HL-60 (cell line): ENCODE results near the gene RAX2.
A peak's percentile ranks its signal among the peaks of the same experiment; 100 is the strongest.
"Not testable (repeated sequence)": the region's sequence is repeated elsewhere in the genome, so short reads cannot be mapped to it uniquely, and the experiment has no call there.

ENCODE experiments used
- DNase-seq, 2 experiments: peaks; one replicate each; pipeline ENCODE4 v3.0.0-alpha.2; 2010 to 2020; ENCODE audit warnings: low read depth in 1 of 2, low spot score in 1 of 2
- H3K27ac ChIP-seq: fragments of 250-450 bp; sonication (Bioruptor Pico); replicated peaks from 2 replicates; pipeline ENCODE4 v1.5.1; 2020; ENCODE audit warnings: mild to moderate bottlenecking, moderate library complexity
- H3K27me3 ChIP-seq: fragments of 250-450 bp; sonication (Bioruptor Pico); 2 replicates; pipeline ENCODE4 v1.5.1; 2021; ENCODE audit warnings: mild to moderate bottlenecking, moderate library complexity; ENCODE audit not compliant: insufficient read depth, poor library complexity, severe bottlenecking
- H3K4me3 ChIP-seq: replicated peaks from 2 replicates; pipeline ENCODE4 v1.5.1; 2011; ENCODE audit warnings: mild to moderate bottlenecking, control low read depth, low read length; ENCODE audit not compliant: insufficient read depth
- GABPA ChIP-seq: IDR thresholded peaks from 2 replicates; pipeline ENCODE4 v1.6.1; 2012; ENCODE audit warnings: low read depth
- POLR2AphosphoS5 ChIP-seq: IDR thresholded peaks from 2 replicates; pipeline ENCODE4 v1.6.1; 2012; ENCODE audit warnings: low read depth
- SPI1 ChIP-seq: IDR thresholded peaks from 2 replicates; pipeline ENCODE4 v1.6.1; 2012; ENCODE audit warnings: low read depth, mild to moderate bottlenecking, borderline replicate concordance
- TF ChIP-seq, protein P1 (sequence below): IDR thresholded peaks from 2 replicates; pipeline ENCODE4 v1.6.1; 2012; ENCODE audit warnings: low read depth; ENCODE audit not compliant: insufficient replicate concordance
- TF ChIP-seq, protein P2 (sequence below): IDR thresholded peaks from one replicate; pipeline ENCODE4 v1.5.1; 2011; ENCODE audit warnings: low read length, control low read depth, inconsistent platforms; ENCODE audit not compliant: insufficient read depth

Gene RAX2

DNA sequence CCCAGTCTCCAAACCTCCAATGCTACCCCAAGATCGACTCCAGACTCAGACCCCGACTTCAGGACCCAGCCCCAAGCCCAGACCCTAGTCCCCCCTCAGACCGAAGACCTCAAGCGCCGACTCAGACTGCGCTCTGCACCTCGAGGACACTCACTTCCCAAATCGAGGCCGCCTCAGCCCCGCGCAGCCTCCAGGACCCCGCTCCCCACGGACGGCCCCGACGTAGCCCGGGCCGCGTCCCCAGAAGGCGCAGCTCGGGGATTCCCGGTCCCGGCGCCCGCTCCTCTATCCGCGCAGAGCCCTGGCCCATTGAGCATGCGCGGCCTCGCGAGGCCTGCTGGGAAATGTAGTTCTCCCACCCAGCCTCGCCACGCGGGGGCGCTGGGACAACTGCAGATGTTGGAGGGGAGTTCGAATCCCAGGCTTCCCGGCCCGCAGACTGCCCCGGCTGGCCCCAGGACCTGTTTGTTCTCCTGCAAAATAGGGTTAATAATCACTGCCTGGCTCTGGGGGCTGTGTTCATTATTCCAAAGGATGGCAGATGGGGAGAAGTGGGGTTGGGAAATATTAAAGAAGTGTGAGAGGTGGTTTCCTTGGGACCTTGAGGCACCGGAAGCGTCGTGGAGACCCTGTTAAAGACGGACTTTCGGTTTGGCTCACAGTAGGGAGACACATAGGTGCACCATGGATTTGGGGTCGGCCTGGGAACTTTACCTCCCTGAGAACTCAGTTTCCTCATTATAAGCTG, 10.5 kb downstream of the RAX2 start, which contains the start of gene APBA3:
TSS of gene APBA3 (minus strand) at position 311 of the 748 bp plus-strand sequence. CDS start 1,428 bp downstream, outside the sequence.
- peak; percentile 84 to 92 for DNase-seq
- no peaks in the 10 kb centered on the region for H3K27me3 ChIP-seq
- TF ChIP-seq POLR2AphosphoS5 (peak; percentile 69), SPI1 (no peak), GABPA (peak; percentile 75)
- TF ChIP-seq, protein P1, sequence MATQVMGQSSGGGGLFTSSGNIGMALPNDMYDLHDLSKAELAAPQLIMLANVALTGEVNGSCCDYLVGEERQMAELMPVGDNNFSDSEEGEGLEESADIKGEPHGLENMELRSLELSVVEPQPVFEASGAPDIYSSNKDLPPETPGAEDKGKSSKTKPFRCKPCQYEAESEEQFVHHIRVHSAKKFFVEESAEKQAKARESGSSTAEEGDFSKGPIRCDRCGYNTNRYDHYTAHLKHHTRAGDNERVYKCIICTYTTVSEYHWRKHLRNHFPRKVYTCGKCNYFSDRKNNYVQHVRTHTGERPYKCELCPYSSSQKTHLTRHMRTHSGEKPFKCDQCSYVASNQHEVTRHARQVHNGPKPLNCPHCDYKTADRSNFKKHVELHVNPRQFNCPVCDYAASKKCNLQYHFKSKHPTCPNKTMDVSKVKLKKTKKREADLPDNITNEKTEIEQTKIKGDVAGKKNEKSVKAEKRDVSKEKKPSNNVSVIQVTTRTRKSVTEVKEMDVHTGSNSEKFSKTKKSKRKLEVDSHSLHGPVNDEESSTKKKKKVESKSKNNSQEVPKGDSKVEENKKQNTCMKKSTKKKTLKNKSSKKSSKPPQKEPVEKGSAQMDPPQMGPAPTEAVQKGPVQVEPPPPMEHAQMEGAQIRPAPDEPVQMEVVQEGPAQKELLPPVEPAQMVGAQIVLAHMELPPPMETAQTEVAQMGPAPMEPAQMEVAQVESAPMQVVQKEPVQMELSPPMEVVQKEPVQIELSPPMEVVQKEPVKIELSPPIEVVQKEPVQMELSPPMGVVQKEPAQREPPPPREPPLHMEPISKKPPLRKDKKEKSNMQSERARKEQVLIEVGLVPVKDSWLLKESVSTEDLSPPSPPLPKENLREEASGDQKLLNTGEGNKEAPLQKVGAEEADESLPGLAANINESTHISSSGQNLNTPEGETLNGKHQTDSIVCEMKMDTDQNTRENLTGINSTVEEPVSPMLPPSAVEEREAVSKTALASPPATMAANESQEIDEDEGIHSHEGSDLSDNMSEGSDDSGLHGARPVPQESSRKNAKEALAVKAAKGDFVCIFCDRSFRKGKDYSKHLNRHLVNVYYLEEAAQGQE: no peak
- TF ChIP-seq, protein P2, sequence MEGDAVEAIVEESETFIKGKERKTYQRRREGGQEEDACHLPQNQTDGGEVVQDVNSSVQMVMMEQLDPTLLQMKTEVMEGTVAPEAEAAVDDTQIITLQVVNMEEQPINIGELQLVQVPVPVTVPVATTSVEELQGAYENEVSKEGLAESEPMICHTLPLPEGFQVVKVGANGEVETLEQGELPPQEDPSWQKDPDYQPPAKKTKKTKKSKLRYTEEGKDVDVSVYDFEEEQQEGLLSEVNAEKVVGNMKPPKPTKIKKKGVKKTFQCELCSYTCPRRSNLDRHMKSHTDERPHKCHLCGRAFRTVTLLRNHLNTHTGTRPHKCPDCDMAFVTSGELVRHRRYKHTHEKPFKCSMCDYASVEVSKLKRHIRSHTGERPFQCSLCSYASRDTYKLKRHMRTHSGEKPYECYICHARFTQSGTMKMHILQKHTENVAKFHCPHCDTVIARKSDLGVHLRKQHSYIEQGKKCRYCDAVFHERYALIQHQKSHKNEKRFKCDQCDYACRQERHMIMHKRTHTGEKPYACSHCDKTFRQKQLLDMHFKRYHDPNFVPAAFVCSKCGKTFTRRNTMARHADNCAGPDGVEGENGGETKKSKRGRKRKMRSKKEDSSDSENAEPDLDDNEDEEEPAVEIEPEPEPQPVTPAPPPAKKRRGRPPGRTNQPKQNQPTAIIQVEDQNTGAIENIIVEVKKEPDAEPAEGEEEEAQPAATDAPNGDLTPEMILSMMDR: peak; percentile 47
- peak within 1 kb of the TSS; percentile 71 for H3K4me3 ChIP-seq
- H3K27ac ChIP-seq: peak within 1 kb of the TSS; percentile 97

DNA sequence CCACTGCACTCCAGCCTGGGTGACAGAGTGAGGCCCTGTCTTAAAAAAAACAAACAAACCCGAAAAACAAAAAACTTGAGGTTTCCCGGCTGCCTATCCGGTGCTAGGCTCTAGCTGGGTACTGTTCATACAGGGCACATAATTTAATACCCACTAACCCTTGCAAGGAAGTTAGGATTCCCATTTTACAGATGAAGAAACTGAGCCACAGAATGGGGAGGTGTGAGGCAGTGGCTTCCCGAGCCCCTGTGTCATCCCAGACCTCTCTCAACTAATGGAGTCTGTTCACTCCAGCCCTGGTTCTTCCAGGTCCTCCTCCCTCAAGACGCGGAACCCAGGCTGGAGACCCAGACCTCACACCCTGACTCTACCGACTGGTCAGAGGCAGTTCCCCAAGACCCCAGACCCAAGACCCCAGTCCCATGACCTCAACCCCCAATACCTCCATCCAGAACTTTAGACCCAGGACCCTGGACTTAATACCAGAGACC, 11.1 kb downstream of the RAX2 start:
- Histone ChIP-seq H3K27ac (peak overlapping the region; percentile 97), H3K4me3 (peak overlapping the region; percentile 71), H3K27me3 (no peaks in the 10 kb centered on the region)
- no peak for TF ChIP-seq SPI1
- TF ChIP-seq, protein P2: no peak
- no peak for TF ChIP-seq GABPA
- TF ChIP-seq, protein P1: no peak
- TF ChIP-seq POLR2AphosphoS5: no peak
- peak in 1 of 2 experiments; percentile 1 for DNase-seq

DNA sequence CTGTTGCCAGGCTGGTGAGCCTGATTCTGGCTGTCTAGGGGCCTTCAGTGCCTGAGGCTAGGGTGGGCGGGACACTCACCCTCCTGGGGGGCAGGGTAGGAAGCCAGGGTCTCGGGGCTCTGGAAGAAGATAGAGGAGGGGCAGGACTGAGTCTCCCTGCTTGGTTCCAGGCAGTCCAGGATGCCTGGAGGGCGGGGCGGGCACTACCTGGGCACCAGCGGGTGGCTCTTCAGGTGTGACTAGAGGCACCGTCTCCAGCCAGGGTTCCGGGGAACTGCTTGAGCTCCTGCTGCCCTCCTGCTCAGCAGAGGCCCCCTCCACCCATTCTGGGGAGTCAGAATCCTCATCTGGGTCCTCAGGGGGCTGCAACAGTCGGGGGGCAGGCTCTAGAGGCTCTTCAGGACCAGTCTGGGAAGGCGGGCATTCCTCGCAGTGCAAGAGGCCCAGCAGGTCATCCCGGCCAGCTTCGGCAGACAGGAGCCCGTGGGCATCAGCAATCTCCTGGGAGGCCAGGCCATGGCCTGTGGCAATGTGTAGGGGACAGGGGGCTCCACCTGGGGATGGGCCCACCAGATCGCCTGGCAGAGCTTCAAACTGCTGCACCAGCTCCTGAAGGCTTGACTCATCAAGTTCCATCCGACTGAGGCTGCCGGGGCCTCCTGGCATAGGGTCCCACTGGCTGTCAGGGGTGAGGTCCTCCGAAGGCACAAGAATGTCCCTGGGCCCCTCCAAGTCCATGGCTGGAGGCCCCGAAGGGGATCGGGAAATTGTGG, 12.4 kb downstream of the RAX2 start:
- Histone ChIP-seq H3K27ac (no peak overlapping the region), H3K4me3 (no peak overlapping the region), H3K27me3 (no peaks in the 10 kb centered on the region)
- DNase-seq: no peak
- no peak for TF ChIP-seq GABPA
- TF ChIP-seq POLR2AphosphoS5: no peak
- no peak for TF ChIP-seq SPI1
- TF ChIP-seq, protein P1: no peak
- TF ChIP-seq, protein P2: no peak

DNA sequence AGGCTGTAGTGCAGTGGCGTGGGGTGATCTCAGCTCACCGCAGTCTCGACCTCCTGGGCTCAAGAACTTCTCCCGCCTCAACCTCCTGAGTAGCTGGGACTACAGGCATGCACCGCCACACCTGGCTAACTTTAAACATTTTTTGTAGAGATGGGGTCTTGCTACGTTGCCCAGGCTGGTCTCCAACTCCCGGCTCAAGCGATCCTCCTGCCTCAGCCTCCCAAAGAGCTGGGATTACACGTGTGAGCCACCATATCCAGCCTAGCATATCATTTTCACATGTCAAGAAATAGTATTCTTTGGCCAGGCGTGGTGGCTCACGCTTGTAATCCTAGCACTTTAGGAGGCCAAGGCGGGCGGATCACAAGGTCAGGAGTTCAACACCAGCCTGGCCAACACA, 13.7 kb downstream of the RAX2 start:
- H3K4me3 ChIP-seq, H3K27ac ChIP-seq, DNase-seq, H3K27me3 ChIP-seq: not testable (repeated sequence)

DNA sequence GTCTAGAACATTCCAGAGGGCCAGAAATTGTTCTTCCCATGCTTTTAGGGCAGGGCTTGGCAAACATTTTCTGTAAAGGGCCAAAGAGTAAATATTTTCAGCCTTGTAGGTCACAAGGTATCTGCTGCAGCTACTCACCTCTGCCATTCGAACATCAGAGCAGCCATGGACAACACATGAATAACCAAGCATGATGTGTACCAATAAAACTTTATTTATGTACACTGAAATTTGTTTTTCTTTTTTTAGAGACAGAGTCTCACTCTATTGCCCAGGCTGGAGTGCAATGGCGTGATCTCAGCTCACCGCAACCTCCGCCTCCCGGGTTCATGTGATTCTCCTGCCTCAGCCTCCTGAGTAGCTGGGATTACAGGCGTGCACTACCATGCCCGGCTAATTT, 14.3 kb downstream of the RAX2 start:
- DNase-seq, H3K27ac ChIP-seq, H3K27me3 ChIP-seq, H3K4me3 ChIP-seq: not testable (repeated sequence)
